CD4-positive, alpha-beta T cell treated with Interleukin-21 for 1 hour (primary cell): Measurements from ENCODE around the gene PAX5.

ENCODE experiments used
- DNase-seq: peaks from one replicate; pipeline ENCODE4 v3.0.0-alpha.2; 2020

PAX5 gene

DNA sequence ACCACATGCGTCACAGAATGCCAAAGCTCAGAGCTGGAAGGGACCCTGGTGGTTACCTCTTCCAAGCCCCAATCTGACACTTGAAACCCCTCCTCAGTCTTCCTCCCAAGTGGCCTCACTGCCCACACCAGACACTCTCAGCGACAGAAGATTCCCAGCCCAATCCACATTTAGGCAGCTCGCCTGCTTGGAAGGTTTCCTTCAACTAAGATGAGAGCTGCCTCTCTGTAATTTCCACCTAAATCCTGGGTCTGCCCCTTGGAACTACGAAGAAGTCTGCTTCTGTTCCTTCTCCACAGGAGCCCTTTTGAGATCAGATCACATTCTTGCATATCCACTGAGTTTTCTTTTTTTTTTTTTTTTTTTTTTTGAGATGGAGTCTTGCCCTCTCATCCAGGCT is 83.7 kb downstream of the PAX5 start:
- no peak for DNase-seq

DNA sequence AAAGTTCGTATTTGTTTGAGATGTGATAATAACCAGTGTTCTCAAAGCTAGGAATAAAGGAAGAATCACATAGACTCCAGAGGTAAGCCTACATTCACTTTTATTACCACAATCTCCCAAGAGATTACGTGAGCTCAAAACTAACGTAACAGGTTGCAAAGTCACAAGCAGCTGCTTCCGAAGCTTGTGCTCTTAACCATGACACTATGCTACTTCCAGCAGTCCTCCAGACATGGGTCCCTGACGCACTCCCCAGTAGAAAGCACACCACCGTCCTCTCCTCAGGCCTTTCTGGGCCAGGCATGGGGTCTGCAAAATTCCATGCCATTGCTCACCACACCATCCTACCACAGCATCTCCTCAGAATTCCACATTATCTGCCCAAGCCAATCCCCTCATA is 84.6 kb downstream of the PAX5 start:
- no peak for DNase-seq

DNA sequence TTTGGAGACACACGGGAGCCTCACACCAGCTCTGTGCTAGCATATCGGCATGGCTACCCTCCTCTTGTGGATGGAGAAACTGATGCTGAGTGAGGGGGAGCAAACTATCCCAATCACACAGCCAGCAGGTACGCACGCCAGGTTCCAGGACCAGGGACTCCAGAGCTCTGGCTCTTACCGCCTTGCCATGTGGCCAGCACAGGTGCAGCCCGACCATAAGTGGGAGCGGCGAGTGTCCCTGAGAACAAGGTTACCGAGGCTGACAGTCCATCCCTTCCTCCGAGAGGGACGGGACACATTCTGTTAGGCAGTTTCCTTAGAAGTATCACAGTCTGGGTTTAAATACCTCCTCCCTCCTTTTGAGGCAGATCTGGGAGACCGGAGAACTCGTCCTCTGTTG is 86.0 kb downstream of the PAX5 start:
- no peak for DNase-seq

DNA sequence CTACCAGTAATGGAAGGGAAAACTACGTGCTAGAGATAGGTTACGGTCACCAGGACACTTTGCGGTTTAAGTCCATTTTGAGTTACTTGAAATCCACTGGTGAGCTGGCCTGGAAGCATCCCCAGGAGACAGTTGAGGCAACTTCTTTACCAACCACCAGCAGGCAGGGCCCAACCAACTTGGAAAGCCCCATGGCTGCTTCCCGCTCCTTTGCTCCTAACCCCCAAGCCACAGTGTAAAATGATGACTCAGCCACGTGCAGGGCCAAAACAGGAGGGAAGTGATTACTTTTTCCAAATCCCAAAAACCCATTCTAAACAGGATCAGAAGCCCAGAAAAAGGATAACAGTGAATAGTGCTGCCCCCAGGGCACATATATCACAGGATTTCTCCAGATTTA is 87.4 kb downstream of the PAX5 start:
- no peak for DNase-seq

DNA sequence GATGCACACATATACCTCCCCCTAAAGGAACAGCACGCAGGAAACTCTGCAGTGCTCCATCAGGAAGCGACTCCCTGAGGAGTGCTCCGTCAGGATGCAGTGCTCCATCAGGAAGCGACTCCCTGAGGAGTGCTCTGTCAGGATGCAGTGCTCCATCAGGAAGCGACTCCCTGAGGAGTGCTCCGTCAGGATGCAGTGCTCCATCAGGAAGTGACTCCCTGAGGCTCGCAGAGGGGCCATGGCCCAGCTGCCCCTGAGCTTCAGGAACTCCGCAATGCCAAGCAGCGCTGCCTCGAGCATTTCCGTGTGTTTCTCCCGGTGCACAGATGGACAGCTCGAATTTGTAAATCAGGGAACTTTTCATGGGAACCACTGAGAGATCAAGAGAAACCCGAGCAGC is 88.1 kb downstream of the PAX5 start:
- DNase-seq = no peak

DNA sequence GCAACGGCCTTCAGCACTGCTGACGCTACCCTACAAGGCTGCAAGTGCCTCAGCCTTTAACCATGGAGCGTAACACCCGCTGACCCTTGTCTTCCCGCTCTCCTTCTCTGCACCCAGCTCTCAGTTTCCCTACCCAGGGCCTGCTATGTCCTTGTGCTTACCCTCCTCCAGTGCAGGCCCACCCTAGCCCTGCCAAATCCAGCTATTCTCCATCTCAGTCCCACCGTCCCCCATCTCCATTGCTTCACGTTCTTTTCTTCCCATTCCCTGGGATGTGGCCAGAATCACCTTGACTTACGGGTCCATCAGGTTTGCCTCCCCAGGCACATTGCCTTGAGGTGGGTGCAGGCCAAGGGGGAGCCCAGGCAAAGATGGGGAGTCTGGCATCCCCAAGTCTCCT is 91.2 kb downstream of the PAX5 start:
- no peak for DNase-seq

DNA sequence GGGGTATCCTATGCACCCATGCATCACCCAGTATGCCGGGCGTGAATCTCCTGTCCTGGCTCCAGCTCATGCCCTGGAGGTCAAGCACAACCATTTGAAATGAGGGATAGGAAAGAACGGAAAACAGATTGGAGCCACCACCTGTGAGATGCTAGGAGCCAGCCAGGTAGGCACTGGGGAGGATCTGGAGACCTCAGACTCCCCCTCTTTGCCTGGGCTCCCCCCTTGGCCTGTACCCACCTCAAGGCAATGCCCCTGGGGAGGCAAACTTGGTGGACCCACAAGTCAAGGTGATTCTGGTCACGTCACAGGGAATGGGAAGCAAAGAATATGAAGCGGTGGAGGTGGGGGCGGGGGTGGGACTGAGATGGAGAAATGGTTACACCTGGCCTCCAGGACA is 92.6 kb downstream of the PAX5 start:
- DNase-seq = no peak

DNA sequence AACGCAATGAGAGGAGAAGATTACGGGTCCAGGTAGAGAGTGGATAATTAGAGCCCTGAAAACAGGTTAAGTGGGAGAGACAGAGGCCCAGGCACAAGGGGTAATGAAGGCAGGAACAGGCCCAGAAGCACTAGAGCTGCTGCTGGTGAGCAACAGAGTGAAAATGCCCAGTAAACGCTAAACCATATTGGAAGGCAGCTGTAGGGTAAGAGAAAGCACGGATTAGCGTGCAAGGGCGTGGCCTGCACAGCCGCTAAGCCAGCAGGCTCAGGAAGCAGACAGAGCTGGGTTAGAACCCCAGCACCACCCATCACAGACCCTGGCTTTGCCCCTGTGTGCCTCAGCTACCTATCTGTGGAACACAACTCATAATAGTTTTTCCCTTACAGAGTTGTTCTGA is 93.2 kb downstream of the PAX5 start:
- no peak for DNase-seq

DNA sequence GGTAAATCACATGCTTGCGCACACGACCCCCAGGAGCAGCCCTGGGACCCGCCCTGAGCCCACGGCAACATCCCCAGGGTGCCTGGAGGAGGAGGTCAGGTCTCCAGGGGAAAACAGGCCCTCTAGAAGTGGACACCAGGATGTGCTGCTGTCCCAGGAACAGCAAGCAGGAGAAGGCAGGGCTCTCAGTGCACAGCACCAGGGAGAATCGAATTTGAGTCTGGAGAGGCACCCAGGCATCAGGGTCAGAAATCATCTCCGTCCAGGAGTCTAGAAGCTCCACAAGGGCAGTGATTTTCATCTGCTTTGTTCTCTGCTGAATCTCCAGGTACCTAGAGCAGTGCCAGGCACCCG is 93.6 kb downstream of the PAX5 start:
- no peak for DNase-seq

DNA sequence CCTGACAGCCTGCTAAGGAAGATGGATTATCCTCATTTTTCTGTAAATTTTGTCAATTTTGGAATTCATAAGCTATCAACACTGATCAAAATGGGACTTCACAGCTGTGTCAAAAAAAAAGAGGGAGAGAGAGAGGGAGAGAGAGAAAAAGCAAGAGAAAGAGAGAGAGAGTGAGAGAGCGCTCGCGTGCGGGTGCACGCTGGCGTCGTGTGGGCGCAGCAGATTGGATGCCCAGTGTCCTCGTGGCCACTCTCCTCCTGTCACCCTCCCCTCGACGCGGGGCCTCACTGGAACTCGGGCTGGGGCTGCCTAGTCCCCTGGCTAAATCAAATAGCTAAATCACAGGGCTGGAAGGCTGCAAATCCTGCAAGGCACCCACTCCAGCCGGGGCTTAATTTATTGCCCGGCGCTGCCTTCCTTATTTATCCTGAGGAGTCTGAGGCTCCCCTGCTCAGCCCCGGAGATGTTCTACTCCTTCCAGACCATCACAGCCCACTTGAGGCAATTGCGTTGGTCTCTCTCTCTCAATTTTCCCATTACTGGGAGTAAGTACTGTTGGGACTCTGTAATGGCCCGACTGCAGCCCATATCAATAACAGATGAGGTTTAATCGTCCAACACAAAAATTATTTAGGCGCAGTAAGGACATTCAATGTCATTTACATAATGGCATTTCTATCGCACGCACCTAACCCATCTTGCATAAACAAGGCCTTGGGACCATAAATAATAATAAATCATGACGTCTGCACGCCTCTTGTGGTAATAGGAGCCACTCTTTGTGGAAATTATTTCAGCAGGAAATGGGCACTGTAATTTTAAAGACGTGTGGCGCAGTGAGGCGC is 94.2 kb downstream of the PAX5 start:
- DNase-seq = no peak

DNA sequence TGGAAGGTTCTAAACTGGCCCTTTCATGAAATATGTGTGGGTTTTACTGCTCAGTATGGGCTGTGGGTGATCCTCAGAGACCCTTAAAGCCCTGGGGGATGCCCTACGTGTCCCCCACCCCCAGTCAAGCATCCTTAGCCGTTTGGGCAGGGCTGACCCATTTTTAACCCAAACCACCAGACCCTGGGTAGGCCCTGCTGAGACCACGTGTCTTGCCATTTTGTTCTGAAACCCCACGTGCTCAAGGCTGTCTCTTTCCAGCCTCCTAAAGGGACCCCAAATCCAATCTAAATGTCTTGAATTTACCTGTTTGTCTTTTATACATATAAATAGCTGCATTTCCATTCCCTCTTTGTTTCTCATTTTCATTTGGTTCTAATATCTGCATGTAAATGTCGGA is 94.9 kb downstream of the PAX5 start:
- no peak for DNase-seq

DNA sequence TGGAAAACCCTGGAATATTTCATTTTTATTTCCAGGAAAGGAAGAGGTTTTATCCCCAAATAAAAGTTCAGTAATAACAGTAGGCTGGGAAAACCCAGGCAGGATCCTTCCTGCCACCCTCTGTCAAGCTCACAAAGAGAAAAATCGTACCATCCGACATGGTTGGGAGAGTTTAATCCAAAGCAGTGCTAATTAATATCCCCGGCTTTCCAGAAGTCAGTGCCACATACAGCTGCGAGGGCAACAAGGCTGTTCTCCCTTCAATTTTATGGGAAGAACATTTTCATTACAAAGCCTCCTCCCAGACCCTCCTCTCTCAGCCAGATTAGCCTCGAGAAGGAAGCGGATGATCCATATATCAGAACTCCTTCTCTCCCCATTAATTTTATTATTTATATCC is 95.5 kb downstream of the PAX5 start:
- DNase-seq = no peak

DNA sequence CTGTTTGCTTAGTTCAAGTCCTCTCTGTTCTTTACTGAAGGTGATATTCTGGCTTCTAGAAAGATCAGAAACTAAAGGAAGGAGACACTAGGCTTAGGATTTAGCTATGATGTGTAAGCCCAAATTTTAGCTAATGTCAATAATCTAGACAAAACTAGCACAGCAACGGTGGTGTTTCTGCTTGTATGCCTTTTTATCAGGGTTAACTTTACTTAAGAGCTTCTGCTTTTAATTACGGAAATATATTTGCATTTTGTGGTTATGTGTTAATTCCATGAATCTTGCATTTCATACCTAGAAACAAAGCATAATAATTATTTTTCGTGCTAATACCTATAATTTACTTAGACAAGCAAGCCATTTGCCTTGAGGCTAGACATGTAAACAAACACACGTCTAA is 96.1 kb downstream of the PAX5 start:
- DNase-seq = no peak

DNA sequence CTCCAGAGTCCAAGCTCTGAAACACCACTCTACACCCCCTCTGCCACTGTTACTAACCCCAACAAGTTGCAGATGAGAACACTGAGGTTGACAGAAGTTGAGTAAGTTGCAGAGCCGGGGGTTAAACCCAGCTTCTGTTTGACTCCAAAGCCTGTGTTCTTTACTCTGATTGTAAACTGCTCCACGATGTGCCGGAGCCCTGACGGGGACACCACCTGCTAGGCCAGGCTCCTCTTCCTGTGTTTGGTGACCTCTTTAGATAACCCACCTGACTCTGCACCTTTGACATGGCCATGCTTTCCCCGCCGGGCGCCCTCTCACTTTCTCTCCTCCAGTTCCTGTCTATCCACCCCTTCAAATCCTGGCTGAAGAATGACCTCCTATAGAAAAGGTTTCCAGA is 96.7 kb downstream of the PAX5 start:
- DNase-seq = no peak

DNA sequence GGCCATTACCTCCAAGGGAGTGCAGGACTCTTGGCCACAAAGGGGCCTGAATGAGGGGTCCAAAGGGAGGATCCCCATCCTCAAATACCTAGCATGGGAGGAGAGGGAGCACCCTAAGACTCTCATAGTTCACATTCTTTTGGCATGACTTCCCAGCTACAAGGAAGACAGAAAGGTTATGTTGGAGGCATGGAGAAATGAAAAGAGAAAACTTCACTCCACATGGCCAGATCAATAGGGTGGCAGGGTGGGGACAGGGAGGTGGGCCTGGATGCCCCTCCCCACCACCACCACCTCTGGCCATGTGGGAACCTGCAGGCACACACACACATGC is 97.6 kb downstream of the PAX5 start:
- DNase-seq = no peak

DNA sequence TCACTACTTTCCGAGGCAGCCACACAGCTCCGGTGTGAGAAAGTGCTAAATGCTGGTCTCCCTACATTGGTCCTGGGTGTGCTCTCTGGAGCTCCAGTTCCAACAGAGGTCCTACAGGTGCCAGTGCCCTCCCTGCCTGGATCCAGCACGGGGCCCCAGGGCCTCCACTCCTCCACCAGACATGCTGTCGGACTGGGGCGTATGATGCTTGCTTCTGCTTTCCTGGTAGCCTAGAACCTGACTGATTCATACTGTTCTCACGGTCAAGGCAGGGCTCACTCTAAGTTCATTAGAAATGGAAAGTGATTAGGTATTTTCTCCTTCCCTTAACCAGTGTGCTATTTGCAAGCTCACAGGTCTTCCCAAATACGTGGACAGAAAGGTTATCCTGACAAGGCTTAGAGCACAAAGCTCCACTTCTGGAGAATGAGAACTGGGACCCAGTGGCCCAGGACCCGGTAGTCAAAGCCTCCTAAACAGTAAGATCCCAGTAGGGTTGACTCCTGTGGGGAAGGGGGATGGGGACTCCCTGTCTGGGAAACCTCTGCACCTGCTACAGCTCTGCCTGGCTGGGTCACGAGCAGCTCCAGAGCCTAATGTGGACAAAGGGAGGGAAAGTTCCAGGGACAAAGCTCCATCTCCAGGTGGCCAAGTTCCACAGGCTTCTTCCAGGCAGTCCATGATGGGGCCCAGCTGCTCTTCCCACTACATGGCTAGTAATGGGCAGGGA is 98.1 kb downstream of the PAX5 start:
- DNase-seq = no peak

DNA sequence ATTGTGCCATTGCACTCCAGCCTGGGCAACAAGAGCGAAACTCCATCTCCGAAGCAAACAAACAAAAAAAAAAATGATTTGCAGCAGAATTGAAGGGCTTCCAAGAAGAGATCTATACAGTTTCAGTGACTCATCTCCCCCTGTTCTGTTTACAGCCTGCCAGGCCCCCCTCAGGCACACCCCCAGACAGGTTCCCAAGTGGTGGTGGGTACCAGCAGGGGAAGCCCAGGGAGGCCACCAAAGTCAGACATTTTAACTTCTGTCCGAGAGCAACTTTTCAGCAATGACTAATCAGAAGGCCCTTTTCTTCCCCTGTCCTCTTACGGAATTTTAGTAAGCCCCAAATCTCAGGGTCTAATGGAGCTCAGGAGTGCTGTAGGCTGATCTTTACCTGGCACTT is 98.7 kb downstream of the PAX5 start:
- no peak for DNase-seq

DNA sequence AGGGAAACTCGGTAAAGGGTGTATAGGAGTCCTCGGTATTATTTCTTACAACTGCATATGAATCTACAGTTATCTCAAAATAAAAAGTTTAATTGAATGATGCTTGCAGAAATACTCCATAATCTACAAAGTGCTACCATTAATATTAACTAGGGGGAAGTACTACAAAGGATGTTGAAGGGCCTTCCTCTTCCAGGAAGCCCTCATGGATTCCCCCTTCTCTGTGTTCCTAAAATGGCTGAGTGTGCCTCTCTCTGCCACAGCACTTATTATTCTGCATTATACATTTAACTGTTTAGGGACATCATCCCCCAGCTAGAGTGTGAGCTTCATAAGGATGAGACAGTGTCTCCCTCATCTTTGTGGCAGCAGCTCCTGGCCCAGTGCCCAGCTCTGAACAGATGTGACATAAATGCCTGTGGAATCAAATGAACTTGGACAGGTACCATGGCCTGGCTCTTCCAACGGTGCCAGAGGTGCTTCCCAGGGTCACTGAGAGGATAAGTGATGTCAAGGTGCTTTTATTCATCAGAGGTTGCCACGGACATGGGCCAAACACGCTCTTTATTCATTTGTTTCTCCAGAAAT is 99.5 kb downstream of the PAX5 start:
- no peak for DNase-seq

DNA sequence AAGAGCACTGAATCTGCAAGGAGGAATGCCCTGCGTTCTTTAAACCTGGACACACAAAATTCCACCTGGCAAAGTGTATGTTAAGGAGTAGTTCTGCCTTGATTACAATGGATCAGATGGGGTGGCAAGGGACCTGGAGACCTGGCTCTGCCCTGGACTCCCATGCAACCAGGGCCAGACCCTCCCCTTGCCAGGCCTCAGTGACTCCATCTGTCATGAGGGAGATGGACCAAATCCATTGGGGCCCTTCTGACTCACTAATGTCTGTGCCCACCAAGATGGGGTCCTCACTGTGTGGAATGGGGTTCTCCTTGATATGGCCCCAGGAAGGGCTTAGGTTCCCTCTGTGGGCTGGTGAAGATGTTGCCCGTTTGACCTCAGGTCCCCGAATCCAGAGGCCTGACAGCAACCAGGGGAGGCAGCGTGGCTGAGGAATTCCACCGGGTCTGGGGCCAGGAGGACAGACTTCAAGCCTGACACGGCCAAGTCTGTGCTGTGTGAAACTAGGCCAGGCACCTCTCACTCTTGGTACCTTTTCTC is 100.3 kb downstream of the PAX5 start:
- no peak for DNase-seq

DNA sequence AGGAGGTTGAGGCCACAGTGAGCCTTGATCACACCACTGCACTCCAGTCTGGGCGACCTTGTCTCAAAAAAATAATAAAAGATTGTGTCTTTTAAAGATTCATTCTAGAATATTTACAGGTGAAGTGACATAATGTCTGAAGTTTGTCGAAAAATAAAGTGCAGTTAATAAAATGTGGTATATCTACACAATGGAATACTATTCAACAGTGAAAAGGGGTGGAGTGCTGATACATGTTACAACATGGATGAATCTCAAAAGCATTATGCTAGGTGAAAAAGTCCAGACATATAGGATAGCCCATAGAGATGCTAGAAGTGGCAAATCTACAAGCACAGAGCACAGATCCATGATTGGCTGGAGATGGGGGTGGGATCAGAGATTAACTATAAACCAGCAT is 101.9 kb downstream of the PAX5 start:
- DNase-seq = no peak

DNA sequence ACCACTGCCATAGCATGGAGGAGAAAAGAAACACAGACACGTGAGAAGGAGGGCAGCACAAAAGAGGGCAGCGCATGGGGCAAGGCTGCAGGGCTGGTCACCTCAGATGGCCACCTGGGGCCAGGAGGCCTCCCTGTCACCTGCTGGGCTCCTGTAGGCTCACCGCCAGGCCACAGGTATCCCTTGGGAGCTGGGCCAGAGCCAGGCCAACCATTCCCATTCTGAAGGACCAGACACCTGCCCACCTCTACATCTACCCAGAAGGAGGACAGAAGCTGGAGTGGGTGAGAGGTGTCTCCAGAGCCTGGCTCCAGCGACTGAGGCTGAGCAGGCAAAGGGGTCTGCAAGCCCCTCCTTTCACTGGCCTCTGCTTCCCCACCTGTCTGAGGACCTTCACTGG is 103.1 kb downstream of the PAX5 start:
- no peak for DNase-seq

DNA sequence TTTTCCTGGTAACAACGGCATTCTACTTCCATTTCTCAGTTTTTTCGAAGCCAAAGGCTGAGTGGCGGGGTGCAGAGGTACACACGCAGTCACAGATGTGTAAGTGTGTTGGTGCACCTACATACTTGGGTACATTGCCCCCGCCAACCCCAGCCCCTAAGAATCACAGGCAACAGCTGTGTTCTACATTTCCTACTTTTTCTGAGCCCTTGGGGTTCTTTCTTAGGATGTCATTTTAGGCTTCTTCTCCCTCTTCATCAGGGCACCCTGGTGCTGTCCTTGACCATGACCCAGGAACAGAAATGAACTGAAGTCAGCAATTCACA is 104.8 kb downstream of the PAX5 start:
- no peak for DNase-seq

DNA sequence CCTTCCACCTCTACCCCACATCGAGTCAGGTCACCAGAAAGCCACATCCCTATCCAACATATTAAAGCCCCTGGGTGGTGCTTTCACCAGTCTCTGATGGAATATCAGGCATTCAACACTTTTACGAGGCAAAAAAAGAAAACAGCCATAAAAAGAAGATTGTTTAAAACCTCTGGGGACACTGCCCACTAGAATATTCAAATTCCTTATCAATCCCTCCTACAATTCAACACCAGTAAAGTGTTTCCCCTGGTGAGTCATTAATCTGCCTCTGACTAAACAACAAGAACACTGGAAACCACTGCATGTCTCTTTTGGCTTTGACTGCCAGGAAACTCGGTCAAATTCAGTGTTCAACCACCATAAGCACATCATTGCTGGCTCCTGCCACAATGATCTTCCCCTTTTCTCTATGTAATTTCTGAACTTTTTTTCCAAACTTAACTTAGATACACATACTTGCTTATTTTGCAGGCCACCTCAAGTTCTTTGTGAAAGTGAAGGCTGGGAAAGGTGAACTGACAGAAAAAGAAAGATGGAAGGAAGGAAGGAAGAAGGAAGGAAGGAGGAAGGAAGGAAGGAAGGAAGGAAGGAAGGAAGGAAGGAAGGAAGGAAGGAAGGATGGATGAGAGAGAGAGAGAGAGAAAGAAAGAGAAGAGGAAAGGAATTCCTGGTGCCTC is 105.3 kb downstream of the PAX5 start:
- no peak for DNase-seq

DNA sequence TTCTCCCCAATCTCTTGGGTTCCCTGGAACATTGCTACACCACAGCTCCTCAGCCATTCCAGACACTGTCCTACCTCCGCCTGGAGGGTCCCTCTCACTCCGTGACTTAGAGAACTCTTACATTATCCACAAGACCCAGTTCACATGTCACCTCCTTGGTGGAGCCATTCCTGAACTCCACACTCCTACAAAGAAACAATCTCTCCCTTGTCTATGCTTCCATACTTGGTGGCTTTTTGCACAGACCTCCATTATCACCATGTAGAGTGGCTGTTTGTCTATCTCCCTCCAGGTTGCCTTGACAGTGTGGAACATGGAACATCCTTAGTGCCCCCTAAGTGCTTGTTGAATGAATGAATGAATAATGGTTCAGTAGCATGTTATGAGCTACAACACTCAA is 105.9 kb downstream of the PAX5 start:
- no peak for DNase-seq
